Germinal center (tissue), 1 donor: ENCODE data around the gene NDUFA5.
A peak's percentile ranks its signal among the peaks of the same experiment; 100 is the strongest.

Experiments
- DNase-seq: peaks from one replicate; pipeline ENCODE4 v3.0.0; 2012; ENCODE audit warnings: mixed read lengths, low spot score

NDUFA5 gene

DNA sequence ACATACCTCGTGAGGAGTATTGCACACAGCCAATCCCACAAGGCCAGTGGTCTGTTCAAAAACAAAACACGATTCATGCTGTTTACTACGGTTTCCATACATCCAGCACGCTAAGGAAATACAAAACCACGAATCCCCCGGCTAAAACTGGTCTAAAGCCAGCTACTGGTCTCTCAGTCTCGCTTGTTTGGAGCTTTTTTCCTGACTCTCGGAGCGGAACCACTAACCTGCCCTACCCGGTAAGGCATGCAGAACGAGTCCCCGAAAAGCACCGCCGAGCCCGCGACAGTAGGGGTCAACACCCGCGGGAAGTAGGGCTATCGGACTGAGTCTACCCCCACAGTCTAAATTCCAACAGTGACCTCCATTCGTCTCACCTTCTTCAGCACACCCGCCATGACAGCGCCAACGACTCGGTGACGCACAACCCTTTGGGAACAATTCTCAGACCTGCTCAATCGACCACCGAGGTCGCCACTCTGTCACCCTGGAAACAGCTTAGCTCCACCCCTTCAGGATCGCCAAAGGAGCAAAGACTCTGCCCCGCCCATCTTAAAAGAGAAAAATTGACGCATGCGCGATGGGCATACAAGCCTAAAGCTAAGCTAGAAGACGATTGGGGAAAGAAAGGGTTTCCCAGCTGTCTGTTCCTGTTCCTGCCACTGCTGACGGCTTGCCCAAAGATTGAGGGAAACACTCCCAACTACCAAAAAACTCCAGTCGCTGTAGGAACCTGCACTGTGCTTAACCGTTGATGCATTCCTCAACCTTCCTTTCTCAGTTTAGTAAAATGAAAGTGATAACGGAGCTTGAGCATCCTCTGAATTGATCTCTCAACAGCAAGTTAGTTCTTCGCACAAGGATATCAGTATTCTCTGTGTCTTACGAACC, at the start of gene NDUFA5:
Gene NDUFA5, minus strand, starts transcription at position 421 of the 891 bp plus-strand sequence. Its CDS starts 23 bp downstream, at position 398.
- peak; percentile 93 for DNase-seq

DNA sequence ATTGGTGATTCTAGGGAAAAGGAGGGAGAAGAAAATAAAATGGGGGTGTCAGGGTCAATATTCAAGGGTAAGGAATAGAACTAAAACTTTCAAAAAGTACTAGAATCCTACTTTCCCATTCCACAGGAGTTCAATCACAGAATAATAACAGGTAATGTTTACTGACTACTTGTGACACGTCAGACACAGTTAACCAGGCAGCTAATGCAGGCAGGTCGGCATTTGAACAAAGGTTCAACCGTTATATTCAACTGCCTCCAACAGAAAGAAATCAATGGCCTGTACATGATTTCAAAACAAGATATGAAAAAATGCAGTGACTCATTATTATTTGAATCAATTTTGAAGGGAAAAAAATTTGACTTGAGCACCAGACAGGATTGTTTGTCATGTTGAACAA, 47.1 kb upstream of the NDUFA5 start:
- no peak for DNase-seq

DNA sequence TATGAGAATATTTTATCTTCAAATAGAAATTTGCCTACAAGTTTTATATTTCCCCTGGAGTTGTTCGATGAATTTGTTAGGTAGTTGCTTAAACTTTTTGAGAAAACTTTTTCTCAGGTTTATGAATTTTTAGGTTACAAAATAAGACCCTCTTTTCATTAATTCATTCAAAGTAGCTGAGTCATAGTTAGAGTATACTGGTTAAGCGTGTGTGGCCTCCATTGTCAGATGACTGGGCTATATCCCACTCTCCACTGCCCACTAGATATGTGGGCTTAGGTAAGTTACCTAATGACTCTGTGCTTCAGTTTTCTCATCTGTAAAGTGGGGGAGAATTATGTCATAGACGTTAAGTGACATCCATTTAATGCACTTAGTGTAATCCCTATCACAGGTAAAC, 45.0 kb upstream of the NDUFA5 start:
- no peak for DNase-seq

DNA sequence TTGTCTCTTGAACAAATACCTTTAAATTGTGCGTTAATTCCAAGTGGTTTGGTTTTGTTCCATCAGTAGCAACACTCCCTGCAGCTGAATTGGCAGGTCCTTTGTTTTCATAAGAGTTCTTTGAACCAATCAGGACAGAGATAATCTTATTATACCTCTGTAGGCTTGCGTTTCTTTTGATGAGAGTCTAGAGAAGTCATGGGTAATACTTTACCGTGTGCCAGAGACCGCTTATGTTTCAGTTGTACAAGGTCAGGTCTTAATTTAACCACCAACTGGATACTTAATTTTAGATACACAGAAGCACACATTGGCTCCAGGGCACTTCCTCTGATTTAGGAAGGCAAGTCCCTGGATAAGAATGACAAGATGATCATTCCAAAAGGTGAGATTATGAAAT, 43.9 kb upstream of the NDUFA5 start, which contains the start of gene ASB15:
Gene ASB15, plus strand, starts transcription at position 292 of the 400 bp plus-strand sequence. CDS start 12,682 bp downstream, outside the sequence.
- no peak for DNase-seq

DNA sequence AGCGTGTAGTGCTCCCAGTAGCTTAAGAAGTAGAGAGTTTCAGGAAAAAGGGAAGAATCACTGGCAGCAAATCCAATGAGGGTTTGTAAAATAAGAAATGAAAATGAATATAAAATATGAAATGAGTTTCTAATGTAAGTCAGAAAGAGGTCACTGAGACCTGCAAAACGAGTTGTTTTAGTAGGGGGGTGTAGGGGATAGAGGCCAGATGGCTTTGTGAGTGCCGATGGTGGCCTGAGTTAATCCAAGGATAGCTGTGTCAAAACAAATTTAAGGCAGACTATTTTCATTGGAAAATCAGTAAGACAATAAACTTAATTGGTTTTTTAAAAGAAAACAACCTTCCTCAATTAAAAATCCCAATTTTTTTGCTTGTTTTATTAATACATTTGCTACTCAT, 43.3 kb upstream of the NDUFA5 start:
- no peak for DNase-seq

GRCh38 chr7:123599766-123600165, 42.1 kb upstream of the NDUFA5 start:
- DNase-seq: no peak

GRCh38 chr7:123598657-123599056, 41.0 kb upstream of the NDUFA5 start:
- DNase-seq: no peak

- no peak for DNase-seq
Observed at GRCh38 chr7:123594813-123595241, 37.2 kb upstream of the NDUFA5 start.

- no peak for DNase-seq
Observed at GRCh38 chr7:123588376-123588775, 30.8 kb upstream of the NDUFA5 start.

GRCh38 chr7:123583821-123584220, 26.2 kb upstream of the NDUFA5 start:
- no peak for DNase-seq

GRCh38 chr7:123581162-123581459, 23.5 kb upstream of the NDUFA5 start:
- no peak for DNase-seq

GRCh38 chr7:123580406-123581161, 23.0 kb upstream of the NDUFA5 start:
- DNase-seq: peak; percentile 14

DNA sequence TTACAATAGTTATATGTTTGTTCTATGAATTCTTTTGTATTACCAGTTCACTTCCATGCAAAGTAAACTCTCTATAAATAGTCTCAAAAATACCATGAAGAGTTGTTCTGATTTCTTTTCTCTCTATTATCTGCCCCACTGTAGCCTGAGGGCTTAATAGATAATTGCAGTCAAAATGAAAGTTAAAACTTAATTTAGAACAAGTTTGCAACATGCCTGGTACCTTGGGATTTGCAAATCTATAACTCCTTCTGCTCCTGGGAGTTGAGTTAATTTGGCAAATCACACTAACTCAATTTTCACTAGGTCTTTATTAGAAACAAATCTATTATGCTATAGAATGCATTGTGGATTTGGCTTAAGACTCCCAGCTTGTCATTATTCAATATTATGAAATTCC, 21.8 kb upstream of the NDUFA5 start:
- no peak for DNase-seq

- DNase-seq: no peak
Observed at GRCh38 chr7:123573896-123574467, 16.4 kb upstream of the NDUFA5 start.

- no peak for DNase-seq
Observed at GRCh38 chr7:123573341-123573740, 15.7 kb upstream of the NDUFA5 start.

DNA sequence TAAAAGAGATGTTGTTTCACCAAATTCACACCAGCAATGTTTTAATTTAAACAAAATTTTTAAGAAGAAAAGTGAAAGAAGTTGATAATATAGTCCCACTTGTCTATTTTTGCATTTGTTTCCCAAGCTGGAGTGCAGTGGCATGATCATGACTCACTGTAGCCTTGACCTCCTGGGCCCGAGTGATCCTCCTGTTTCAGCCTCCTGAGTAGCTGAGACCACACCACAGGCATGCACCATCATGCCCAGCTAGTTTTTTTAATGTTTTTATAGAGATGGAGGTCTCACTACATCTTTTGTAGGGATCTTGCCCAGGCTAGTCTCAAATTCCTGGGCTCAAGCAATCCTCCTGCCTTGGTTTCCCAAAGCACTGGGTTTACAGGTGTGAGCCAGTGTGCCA, 14.1 kb upstream of the NDUFA5 start:
- no peak for DNase-seq

- no peak for DNase-seq
Observed at GRCh38 chr7:123571187-123571586, 13.6 kb upstream of the NDUFA5 start.

DNA sequence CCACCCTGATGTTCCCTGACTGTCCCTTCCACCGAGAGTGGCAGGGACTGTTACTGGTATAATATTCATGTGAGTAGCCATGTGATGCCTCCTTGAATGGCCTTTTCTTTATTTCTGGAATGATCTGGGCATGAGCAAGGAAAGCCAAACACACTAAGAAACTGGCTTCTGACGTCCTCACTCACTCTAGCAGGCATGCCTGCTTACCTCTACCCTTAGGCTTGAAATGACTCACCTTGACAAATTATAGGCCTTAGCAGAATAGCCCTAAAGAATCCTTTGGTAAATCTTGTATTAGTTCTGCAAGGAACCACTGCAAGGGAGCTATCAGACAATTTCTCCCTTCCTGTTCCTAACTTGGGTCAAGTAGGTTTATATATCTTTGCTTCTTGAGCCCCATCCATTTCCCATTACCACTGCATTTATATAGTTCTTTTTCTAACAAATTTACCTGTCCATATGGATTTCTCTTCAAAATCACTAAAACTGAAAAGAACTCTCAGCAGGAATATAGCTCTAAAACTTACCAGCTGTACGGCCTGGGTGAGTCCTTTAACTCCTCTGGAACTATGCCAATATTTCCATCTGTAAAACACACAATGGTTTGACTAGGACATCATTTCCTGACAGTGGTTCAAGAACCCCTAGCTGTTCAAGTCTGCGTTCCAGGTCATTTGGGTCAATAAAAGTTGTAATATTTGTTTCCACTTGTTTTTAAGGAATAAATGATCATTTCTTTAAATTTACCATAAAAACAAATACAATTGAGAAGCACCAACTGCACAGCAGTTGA, 13.0 kb upstream of the NDUFA5 start:
- DNase-seq: no peak

DNA sequence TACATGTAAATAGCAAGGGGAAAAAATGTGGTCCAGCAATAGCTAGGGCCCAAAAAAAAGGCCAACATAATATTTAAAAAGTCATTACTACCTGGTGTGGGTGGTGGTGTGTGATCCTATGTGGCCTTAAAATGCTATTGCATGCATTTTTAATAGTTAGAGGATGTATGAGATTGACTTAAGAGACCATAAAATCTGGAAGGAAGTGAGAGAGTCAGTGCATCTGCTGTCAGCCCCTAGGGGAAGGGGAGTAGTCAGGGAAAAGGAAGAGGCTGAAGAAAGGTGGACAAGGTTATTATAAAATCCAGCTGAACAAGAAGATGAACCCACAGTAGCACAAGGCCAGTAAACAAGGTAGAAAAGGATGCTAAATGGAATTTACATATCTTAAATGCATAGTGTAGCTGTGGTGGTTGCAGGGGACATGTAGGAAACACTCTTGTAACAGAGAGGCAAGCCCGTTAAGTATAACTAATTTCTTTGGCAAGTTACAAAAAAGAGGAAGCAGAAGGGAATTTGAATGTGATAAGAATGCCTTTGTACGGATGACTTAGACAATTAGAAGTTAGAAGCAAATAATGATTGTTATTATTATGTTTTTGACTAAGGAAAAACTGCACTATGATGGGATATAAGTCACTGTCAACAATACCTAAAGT, 11.9 kb upstream of the NDUFA5 start:
- DNase-seq: no peak

- DNase-seq: no peak
Observed at GRCh38 chr7:123562121-123562520, 4.5 kb upstream of the NDUFA5 start.

DNA sequence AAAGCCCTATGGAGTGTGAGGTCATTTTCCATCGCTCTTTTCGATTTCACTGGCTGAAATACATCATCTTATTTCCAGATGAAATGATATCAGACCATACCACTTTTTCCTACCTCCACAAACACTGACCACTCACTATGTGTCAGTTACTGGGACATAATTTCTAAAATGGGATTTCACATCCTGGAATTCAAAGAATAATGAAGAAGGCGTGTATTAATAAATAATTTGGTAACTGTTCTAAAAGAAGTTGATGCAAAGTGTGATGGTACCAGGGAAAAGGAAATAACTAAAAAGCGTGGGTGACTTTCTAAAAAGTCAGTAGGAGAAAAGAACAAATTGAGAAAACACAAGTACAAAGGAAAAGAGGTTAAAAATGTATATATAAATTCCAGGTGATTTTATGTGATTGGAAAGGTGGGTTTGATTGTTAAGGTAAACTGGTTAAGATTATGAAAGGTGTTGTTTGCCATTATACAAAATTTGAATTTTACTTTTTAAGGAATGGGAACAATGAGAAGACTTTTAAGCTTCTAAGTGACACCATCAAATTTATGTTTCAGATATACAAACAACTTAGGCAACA, 764 bp upstream of the NDUFA5 start:
- no peak for DNase-seq
